Endodermal cell (in vitro differentiated cells): Measurements from ENCODE around the gene IRF3. TPM values are rescaled to one million over a fixed set of nuclear protein-coding genes. Genes with fewer than 3 reads are reported as not detected.

ENCODE experiments used
- DNase-seq: peaks from one replicate; pipeline ENCODE4 v3.0.0-alpha.2; 2017
- H3K27ac ChIP-seq: 2 replicates; pipeline ENCODE4 v1.5.1; 2013; ENCODE audit warnings: mild to moderate bottlenecking, low read depth, low read length, moderate library complexity
- H3K27me3 ChIP-seq: 2 replicates; pipeline ENCODE4 v1.6.1; 2013; ENCODE audit warnings: mild to moderate bottlenecking, low read length, moderate library complexity; ENCODE audit not compliant: insufficient read depth, control insufficient read depth, poor library complexity, severe bottlenecking
- H3K36me3 ChIP-seq: 2 replicates; pipeline ENCODE4 v1.7.0; 2013; ENCODE audit warnings: mild to moderate bottlenecking, low read length, moderate library complexity; ENCODE audit not compliant: control insufficient read depth, insufficient read depth
- H3K4me1 ChIP-seq: one replicate; pipeline ENCODE4 v1.7.0; 2013; ENCODE audit warnings: low read length; ENCODE audit not compliant: control insufficient read depth, insufficient read depth
- H3K4me3 ChIP-seq: 2 replicates; pipeline ENCODE4 v1.5.1; 2013; ENCODE audit warnings: mild to moderate bottlenecking, low read length, moderate library complexity
- H3K9ac ChIP-seq: 2 replicates; pipeline ENCODE4 v1.6.1; 2013; ENCODE audit warnings: mild to moderate bottlenecking, low read length, moderate library complexity; ENCODE audit not compliant: poor library complexity, severe bottlenecking; ENCODE audit errors: extremely low read depth
- H3K9me3 ChIP-seq: 2 replicates; pipeline ENCODE4 v1.6.1; 2013; ENCODE audit warnings: mild to moderate bottlenecking, low read length, moderate library complexity; ENCODE audit not compliant: control insufficient read depth
- H3K27ac Mint-ChIP-seq: 2 replicates; pipeline ENCODE4 v1.8.0; 2020; ENCODE audit warnings: mixed read lengths
- H3K27me3 Mint-ChIP-seq: 2 replicates; pipeline ENCODE4 v1.8.0; 2021; ENCODE audit warnings: mild to moderate bottlenecking, mixed read lengths; ENCODE audit not compliant: insufficient read depth
- H3K36me3 Mint-ChIP-seq: 2 replicates; pipeline ENCODE4 v1.8.0; 2020; ENCODE audit warnings: low read depth, mixed read lengths
- H3K4me1 Mint-ChIP-seq: 2 replicates; pipeline ENCODE4 v1.8.0; 2020; ENCODE audit warnings: mixed read lengths
- H3K4me3 Mint-ChIP-seq: 2 replicates; pipeline ENCODE4 v1.8.0; 2020; ENCODE audit warnings: mild to moderate bottlenecking, moderate library complexity, mixed read lengths
- H3K9me3 Mint-ChIP-seq: 2 replicates; pipeline ENCODE4 v1.8.0; 2020; ENCODE audit warnings: mild to moderate bottlenecking, mixed read lengths
- WGBS, 2 experiments: methylation state at CpG; one replicate each; pipeline versions ENCODE4 v1.1.5 to v1.1.7; 2013; ENCODE audit warnings: missing lambda C conversion rate in 2 of 2, mixed read lengths in 1 of 2; ENCODE audit not compliant: insufficient coverage in 1 of 2, insufficient read length in 1 of 2; 5-methylcytosine and 5-hydroxymethylcytosine counted together
- total RNA-seq, 2 donors: library from RNA; stranded (reverse); fragmentation: NEBNext Ultra II Directional in 1 of 2; extraction: Animal tissue kit (Norgen Biotek cat#: 25700) in 1 of 2; gene quantifications; 2 replicates in 1 of 2; 3 replicates in 1 of 2; pipeline ENCODE4 v1.2.1, GENCODE V29; 2021
- TF ChIP-seq, protein P1 (sequence below): fragments of 200-600 bp; sonication (generic); conservative IDR thresholded peaks from 2 replicates; pipeline ENCODE4 v1.5.0; 2021; ENCODE audit warnings: antibody characterized with exemption, mild to moderate bottlenecking

The IRF3 gene
- total RNA-seq, 2 donors from 2014 or later = 127 to 128 TPM

DNA sequence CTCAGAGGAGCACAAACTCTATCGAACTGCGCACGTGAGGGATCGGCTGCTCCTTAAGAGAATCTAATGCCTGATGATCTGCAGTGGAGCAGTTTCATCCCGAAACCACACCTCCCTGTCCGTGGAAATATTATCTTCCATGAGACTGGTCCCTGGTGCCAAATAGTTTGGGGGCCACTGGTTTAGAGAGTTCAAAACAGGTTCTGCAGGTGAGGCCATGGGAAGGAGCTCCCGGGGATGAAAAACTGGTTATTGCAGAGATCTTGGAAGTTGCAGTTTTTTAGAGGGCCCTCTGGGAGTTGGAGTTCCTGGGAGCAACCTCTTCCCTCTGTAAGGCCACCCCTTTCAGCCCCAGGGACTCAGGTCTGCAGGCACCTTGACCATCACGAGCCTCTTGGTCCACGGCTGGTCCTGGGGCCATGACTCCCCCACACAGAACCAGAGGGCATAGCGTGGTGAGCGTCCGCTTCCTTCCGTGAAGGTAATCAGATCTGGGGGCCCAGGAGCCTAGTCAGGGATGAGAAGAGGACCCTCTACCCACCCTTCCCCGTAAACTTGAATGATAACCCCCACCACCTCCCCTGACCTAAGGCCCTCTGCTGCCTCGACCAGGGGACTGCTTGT lies 5.2 kb downstream of the IRF3 start:
- Histone ChIP-seq H3K36me3 (peaks cover 70% of the 10 kb centered on the region), H3K4me3 (no peak overlapping the region), H3K27ac (no peak overlapping the region), H3K9ac (no peak overlapping the region), H3K4me1 (no peaks in the 10 kb centered on the region), H3K27me3 (no peaks in the 10 kb centered on the region), H3K9me3 (peaks cover 10% of the 10 kb centered on the region)
- TF ChIP-seq, protein P1, sequence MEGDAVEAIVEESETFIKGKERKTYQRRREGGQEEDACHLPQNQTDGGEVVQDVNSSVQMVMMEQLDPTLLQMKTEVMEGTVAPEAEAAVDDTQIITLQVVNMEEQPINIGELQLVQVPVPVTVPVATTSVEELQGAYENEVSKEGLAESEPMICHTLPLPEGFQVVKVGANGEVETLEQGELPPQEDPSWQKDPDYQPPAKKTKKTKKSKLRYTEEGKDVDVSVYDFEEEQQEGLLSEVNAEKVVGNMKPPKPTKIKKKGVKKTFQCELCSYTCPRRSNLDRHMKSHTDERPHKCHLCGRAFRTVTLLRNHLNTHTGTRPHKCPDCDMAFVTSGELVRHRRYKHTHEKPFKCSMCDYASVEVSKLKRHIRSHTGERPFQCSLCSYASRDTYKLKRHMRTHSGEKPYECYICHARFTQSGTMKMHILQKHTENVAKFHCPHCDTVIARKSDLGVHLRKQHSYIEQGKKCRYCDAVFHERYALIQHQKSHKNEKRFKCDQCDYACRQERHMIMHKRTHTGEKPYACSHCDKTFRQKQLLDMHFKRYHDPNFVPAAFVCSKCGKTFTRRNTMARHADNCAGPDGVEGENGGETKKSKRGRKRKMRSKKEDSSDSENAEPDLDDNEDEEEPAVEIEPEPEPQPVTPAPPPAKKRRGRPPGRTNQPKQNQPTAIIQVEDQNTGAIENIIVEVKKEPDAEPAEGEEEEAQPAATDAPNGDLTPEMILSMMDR = no peak
- peaks cover 5% of the 10 kb centered on the region for H3K4me1 Mint-ChIP-seq
- DNase-seq = no peak
- H3K27ac Mint-ChIP-seq = no peak overlapping the region
- 94 to 95% methylated on average over 7 to 15 of the region's 15 CpGs for WGBS, 2 experiments
- no peaks in the 10 kb centered on the region for H3K27me3 Mint-ChIP-seq
- H3K4me3 Mint-ChIP-seq = no peak overlapping the region
- peaks cover 70% of the 10 kb centered on the region for H3K36me3 Mint-ChIP-seq
- peaks cover 9% of the 10 kb centered on the region for H3K9me3 Mint-ChIP-seq

DNA sequence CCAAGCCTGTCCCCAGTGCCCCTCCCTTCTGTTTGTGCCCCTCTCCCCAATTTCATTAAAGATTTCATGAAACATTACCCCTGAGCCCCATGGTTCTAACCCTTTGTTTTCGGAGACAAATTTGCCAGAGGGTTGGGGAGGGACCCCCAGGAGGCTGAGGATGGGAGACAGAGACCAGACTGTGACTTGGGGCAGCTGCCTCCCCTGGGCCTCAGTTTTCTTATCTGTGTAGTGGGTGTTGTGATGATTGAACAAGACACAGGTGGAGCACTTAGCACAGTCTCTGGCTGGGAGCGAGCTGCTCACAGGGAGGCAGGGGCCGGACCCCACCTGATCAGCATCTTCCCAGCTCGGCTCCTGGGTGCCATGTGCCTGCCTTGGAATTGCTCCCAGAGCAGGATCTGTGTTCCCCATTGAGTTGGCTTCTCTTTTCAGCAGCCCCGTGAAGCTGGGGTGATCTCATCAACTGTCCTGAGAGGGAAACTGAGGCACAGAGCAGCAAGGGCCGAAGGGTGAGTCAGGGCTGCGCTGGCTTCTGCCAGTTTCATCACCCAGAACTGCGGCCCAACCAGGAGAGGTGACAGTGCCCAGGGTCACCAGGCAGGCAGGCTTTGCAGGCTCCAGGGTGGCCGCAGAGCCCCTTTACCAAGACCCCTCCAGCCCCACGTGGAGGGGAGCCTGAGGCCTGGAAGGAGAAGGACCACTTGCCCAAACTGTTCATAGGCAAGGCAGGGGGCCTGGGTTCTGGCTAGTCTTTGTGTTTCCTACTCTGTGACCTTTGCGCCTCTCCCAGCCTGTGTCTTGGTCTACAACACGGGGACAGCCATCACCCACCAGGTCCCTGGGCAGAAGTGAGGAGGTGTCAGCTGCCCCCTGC lies 6.9 kb downstream of the IRF3 start:
- no peak overlapping the region for H3K9ac ChIP-seq
- H3K27me3 Mint-ChIP-seq = no peaks in the 10 kb centered on the region
- H3K4me1 ChIP-seq = no peaks in the 10 kb centered on the region
- WGBS, 2 experiments = 89 to 97% methylated on average over 7 to 12 of the region's 12 CpGs
- H3K27ac ChIP-seq = no peak overlapping the region
- H3K4me3 Mint-ChIP-seq = no peak overlapping the region
- no peaks in the 10 kb centered on the region for H3K4me1 Mint-ChIP-seq
- H3K4me3 ChIP-seq = no peak overlapping the region
- peaks cover 85% of the 10 kb centered on the region for H3K36me3 Mint-ChIP-seq
- peaks cover 84% of the 10 kb centered on the region for H3K36me3 ChIP-seq
- peaks cover 9% of the 10 kb centered on the region for H3K9me3 Mint-ChIP-seq
- no peak overlapping the region for H3K27ac Mint-ChIP-seq
- TF ChIP-seq, protein P1 = no peak
- H3K9me3 ChIP-seq = peaks cover 10% of the 10 kb centered on the region
- no peaks in the 10 kb centered on the region for H3K27me3 ChIP-seq
- DNase-seq = no peak

DNA sequence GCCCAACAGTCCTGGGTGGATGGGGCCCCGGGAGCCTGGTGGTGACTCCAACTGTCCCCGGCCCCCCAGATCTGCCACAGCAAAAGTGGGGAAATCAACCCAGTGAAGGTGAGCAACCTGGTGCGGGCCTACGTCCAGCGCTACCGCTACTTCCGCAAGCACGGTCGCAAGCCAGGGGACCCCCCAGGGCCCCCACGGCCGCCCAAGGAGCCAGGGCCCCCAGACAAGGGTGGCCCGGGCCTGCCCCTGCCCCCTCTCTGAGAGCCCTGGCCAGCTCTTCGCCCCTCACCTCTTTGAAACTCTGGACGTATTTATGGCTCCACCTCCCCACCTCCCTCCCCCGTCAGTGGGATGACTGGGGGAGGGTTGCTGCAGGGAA lies 7.5 kb downstream of the IRF3 start:
- H3K27me3 ChIP-seq = no peaks in the 10 kb centered on the region
- H3K4me1 ChIP-seq = no peaks in the 10 kb centered on the region
- H3K4me3 ChIP-seq = no peak overlapping the region
- no peak overlapping the region for H3K9ac ChIP-seq
- TF ChIP-seq, protein P1 = no peak
- H3K27ac ChIP-seq = no peak overlapping the region
- peaks cover 86% of the 10 kb centered on the region for H3K36me3 ChIP-seq
- Mint-ChIP-seq H3K36me3 (peaks cover 88% of the 10 kb centered on the region), H3K4me3 (no peak overlapping the region), H3K27me3 (no peaks in the 10 kb centered on the region), H3K9me3 (peaks cover 9% of the 10 kb centered on the region), H3K4me1 (no peaks in the 10 kb centered on the region), H3K27ac (no peak overlapping the region)
- 95 to 97% methylated on average over 10 to 15 of the region's 15 CpGs for WGBS, 2 experiments
- no peak for DNase-seq
- peaks cover 10% of the 10 kb centered on the region for H3K9me3 ChIP-seq
